ENCODE measurements around the gene REEP2. TPM values are rescaled to one million over a fixed set of nuclear protein-coding genes. Genes with fewer than 3 reads are reported as not detected.

Gene REEP2
- total RNA-seq, 1 experiment from 2014 or later = 4.9 TPM

GRCh38 chr5:138457531-138458275 is 18.8 kb downstream of the REEP2 start:
- Histone ChIP-seq H4K20me1 (ENCODE audit: insufficient read depth) (no peaks in the 10 kb centered on the region), H3K9me2 (ENCODE audit: insufficient read depth) (no peaks in the 10 kb centered on the region), H3K27ac (ENCODE audit: low read depth, low read length) (no peak overlapping the region), H3K9me3 (ENCODE audit: control insufficient read depth in 1 of 2, insufficient read depth in 1 of 2, low read depth in 1 of 2, low read length in 2 of 2) (no peaks in the 10 kb centered on the region), H3K4me1 (ENCODE audit: control insufficient read depth in 1 of 2, insufficient read depth in 2 of 2, low read length in 2 of 2) (peaks cover 0 to 10% of the 10 kb centered on the region in 2 experiments; a peak in 2 of 4 replicates), H3K4me2 (ENCODE audit: low read length) (no peak overlapping the region), H3K79me2 (ENCODE audit: insufficient read depth, low read length) (no peaks in the 10 kb centered on the region), H3K27me3 (ENCODE audit: insufficient read depth, low read length) (no peaks in the 10 kb centered on the region), H3K36me3 (ENCODE audit: control insufficient read depth in 1 of 2, insufficient read depth in 2 of 2, low read length in 2 of 2) (no peaks in the 10 kb centered on the region), H2AFZ (ENCODE audit: low read depth, low read length, poor library complexity, severe bottlenecking) (no peak overlapping the region), H3K4me3 (replicated peaks in 1 of 2; ENCODE audit: low read depth in 1 of 2, low read length in 2 of 2) (no peak overlapping the region), H3K9ac (ENCODE audit: low read length) (no peak overlapping the region)
- intact Hi-C loops (cut with micrococcal nuclease) = loop anchor here (10.0 kb wide), 1 partner anchor 807 kb away; no protein-coding TSS in a partner anchor
- ChIA-PET POLR2A (no interaction called here), RAD21 (ENCODE audit: low non-redundant PET in 1 of 2, low total read pairs in 2 of 2, uncharacterized antibody in 2 of 2, unreplicated experiment in 2 of 2) (no interaction called here), CTCF (interaction anchor here (1.4 kb wide), 1 partner anchor 46 kb away, joined by 3 read pairs; no protein-coding TSS in a partner anchor)
- ATAC-seq (peak; percentile 28; the same call in 1 of the 2 replicates), DNase-seq (ENCODE audit: low read depth, low spot score) (no peak)
- TF ChIP-seq ZBTB33 (IDR thresholded peaks at IDR 0.05; ENCODE audit: extremely low read depth, insufficient replicate concordance, low read length) = no peak
- no peak for TF ChIP-seq SIN3A (IDR thresholded peaks at IDR 0.05; ENCODE audit: low read depth)
- TF ChIP-seq TCF7L2 (IDR thresholded peaks at IDR 0.05; ENCODE audit: borderline replicate concordance, extremely low read depth, insufficient read depth, insufficient read length) = no peak
- no peak for TF ChIP-seq REST (IDR thresholded peaks at IDR 0.05; ENCODE audit: low read depth)
- no peak for TF ChIP-seq JUND (IDR thresholded peaks at IDR 0.05)
- no peak for TF ChIP-seq CBX3 (IDR thresholded peaks at IDR 0.05; ENCODE audit: low read depth)
- TF ChIP-seq SP1 (IDR thresholded peaks at IDR 0.05; ENCODE audit: low read depth) = no peak
- no peak for TF ChIP-seq POLR2A (IDR thresholded peaks at IDR 0.05; ENCODE audit: borderline replicate concordance, extremely low read depth, insufficient read depth, insufficient read length)
- no peak for TF ChIP-seq FOSL1 (IDR thresholded peaks at IDR 0.05; ENCODE audit: low read depth)
- TF ChIP-seq MAX (IDR thresholded peaks at IDR 0.05) = no peak
- no peak for TF ChIP-seq POLR2AphosphoS5 (IDR thresholded peaks at IDR 0.05; ENCODE audit: low read depth, low read length)
- no peak for TF ChIP-seq ZNF274 (IDR thresholded peaks at IDR 0.05; ENCODE audit: low read depth, low read length)
- TF ChIP-seq ZFX (IDR thresholded peaks at IDR 0.05) = no peak
- no peak for TF ChIP-seq CEBPB (IDR thresholded peaks at IDR 0.05; ENCODE audit: low read depth)
- no TSS peak for BruUV-seq (replicated peaks)
